ENCODE data around the gene IQSEC1.

The IQSEC1 gene

DNA sequence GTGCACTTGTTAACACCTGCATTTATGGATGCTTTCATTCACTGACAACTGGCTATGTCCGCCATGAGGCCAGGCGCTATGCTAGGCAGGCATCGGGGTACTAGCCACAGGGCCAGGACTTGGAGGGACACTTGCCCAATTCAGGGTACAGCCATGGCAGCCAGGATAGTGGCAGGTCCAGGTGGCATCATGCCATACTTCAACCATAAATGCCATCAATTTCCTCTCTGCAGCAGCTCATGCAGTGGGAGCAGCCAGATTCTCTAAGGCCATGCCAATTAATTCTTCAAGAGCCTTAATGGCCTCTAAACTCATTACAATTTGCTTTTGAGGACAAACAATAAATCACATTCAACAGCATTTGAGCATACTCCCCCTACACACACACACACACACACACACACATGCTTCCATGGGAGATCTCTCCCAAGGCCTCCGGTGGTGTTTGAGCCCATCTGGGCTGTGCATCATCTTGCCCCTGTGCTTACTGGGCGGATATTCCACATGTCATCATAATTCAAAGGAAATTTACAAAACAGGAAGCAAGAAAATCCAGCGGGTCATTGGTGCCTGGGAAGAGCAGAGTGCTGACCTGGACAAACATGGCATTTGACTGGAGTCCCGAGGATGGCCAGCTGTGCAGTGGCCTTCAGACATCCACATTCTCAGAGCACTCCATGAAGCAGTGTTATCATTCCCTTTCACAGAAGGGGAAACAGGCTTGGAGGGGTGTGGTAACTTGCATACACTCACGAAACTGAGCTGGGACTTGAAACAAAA, 109.1 kb downstream of the IQSEC1 start:
- no peak for DNase-seq

DNA sequence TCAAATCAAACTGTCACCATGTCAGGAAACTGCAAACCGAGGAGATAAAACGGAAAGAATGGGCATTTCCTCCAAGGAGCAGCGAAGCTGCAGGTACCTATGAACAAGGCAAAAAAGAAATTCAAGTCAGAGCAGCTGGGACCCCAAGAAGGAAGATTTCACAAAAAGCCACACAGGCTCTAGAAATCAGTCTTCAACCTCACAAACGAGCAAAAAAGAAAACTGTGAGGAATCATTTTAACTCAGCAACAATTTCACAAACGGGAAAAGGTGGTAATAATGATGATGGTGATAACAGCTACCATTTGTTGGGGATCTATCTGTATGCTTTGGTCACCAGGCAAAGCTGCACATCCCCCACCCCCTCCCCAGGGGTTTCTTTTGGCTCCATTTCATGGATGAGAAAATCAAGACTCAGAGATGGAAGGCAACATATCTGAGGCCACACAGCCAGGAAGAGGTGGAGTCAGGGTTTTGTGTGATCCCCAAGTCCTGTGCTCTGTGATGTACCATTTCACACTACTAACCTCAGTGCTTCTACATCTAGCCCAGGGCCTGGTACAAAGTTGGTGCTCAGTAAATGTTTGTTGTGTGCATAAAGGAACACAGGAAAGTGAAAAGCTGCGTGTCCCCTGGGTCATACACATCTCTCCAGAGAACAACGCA, 109.9 kb downstream of the IQSEC1 start:
- DNase-seq = no peak

DNA sequence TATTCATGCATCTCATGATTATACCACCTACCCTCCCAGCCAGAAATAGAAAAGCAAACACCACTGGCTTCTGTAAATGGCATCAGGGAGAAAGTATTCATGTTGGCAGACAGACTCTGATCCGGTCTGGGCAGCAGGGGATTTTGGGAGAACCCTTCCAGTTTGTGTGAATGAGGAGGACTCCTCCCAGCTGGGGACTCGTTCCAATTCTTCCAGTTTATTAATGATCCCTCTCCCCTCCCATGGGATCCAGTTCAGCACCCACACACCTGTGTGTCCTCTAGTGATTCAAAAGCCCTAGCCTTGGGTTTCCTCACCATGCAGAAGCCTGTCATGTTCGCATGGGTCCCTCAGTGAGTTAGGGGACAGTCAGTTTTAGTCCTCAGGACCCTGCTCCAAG, 110.9 kb downstream of the IQSEC1 start:
- DNase-seq = no peak

DNA sequence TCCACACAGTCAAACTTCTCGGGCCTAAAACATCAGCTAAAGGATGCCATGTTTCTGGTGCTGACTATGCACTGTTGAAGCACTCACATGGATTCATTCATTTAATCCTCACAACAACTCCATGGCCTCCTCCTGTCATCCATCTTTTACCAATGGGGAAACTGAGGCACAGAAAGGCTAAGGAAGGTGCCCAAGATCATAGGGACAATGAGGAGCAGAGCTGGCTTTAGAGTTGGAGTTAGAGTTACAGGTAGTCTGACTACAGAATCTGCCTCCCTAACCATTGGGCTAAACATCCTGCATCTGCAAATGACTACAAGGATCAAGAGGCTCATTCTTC, 111.6 kb downstream of the IQSEC1 start:
- no peak for DNase-seq

DNA sequence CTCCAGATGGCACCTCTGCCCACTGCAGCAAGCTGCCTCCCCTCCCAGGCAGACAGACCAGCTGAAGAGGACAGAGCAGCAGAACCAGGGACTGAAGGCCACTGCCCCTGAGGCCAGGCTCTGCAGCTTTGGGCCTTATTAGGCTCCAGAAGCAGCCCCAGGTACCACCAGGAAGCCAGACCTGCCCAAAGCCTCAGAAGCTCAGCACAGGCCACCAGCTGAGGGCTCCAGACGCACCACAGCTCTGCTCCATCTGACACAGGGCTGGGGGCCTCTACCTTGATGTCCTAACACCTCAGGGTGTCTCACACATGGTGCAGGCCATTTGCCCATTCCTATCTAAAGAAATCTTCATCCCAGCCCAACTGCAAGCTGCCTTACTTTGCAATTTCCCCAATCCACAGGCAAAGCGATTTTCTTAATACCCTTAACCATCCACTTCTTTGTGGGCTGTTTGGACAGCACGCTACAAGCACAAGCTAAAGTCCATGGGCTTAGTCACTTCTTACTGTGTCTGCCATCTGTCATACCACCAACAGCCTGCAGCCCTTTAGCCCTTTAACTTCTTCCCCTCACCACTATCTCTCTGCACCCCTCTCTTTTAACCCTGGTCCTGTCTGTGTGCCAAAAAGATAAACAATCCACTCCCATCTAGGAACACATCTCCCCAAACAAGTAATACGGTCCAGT, 112.1 kb downstream of the IQSEC1 start:
- DNase-seq = no peak

DNA sequence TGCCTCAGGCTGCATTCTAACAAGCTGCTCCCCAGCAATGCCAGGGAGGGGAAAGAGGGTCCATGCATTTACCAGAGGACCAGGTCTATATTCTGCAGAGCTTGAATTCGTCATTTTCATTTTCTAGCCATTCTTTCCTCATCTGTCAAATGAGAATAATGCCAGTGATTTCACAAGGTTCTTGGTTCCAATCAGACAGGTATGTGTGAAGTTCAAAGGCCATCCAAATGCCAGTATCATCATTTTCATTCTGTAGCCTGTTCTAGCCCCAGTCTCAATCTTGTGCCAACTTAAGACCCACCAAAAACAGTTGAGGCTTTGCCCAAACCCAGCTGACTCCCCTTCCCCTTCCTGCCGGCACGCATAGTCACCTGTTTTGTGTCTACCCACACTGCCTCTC, 112.7 kb downstream of the IQSEC1 start:
- DNase-seq = no peak

DNA sequence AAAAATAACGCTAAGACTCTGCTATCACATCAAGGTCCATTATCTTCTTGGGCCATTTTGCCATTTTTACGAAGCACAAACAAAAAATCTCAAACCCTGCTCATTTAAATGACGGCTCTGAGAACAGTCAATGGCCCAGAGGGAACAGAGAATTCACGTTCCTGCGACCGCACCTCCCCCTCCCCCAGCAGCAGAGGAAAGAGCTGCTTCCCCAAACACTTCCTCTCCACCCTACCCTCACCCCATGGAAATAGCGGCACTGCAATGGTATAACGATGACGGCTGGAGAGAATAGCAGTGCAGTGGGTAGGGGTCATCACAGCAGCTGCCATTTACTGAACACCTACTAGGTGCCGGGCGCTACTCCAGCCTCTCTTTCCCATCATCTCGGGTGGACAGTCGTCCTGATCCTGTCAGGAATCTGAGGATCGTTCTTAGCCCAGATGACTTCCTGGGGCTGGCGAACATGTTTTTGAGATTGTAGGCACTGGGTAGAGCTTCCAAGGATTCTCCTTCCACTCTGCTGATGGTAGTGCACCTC, 113.3 kb downstream of the IQSEC1 start:
- DNase-seq = peak; percentile 79

DNA sequence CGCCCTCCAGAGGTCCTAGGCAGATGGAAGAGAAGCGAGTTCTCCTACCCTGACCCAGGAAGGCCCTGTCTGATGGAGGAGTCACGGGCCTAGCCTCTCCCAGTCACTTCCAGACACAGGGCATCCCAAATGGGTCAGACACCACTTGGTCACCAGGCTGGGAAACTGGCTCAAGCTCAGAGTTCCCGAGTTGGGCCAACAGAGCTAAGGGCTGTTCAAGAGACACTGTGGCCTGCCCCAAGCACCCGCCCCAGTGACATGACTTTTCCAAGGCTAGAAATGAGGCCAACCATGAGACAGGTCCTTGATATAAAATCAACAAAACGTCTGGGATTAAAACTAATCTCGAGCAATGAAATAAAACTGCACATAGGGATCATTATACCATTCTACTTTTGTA, 113.8 kb downstream of the IQSEC1 start:
- no peak for DNase-seq

DNA sequence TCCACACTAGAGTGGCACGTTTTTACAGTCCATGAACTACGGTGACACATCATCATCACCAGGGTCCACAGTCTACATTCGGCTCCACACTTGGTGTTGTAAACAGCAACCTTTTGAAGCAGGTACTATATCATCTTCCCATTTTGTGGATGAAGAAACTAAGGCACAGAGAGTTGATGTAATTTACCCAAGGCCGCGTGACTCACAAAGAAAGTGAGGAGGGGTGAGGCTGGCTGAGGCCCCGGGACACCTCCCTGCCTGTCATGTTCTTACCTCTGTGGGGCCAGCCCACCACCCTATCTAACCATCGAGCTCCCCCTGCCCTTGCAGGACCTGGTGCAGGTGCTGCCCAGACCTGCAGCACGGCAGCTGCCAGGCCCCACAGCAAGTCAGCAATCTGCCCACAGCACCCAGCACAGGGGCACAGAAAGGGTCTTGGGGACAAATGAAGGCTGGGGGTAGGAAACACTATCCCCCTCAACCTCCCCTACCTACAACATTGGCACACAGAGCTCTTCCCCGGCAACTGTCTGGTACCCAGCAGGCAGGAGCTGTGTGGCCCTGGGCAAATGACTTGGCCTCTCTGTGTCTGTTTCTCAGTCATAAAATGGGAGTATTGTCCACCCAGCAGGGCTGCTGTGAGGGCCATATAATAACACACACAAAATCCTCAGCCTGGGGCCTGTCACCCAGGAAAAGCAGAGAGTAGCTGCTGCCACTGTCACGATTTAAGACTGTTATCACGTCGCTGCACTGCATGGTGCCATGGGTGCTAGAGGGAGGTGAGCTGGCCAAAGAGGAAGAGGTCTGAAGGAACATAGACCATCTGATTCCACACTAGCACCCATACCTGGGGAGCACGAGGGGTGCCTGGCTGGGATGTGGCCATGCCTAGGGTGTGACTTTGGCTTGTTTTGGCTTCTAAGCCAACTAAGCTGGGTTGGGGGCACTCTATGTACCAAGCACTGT, 115.1 kb downstream of the IQSEC1 start:
- no peak for DNase-seq

DNA sequence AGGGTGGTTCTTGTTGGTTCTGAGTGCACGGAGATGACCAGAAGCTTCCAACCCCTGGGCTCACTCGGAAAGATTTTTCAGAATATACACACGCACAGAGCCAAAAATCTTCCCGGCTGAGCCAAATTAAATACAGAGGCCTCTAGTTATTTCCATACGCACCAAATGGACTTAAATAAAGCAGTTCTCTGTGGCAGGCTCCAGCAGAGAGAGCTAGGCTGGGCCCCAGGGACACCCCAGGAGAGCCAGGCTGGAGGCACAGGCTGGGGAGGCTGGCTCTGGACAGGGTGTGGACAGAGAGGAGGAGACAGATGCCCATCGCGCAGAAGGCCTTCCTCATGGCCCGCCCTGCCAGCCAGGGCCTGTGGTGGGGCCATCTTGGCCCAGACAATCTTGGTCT, 115.9 kb downstream of the IQSEC1 start:
- no peak for DNase-seq

DNA sequence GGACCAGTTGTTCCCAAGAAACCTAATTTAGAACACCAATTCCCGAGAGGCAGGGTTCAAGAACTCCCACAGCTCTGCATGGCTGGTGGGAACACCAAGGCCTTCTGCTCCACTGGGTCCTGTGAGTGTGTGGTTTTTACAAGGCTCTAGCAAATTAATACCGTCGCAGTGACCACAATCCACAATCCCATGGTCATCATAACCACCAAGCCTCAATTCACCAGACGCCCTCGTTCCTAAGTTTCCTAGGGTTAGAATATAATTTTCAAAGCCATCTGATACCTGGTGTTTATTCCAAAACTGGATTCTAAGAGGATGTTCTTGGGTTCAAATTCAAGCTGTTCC, 116.9 kb downstream of the IQSEC1 start:
- no peak for DNase-seq

DNA sequence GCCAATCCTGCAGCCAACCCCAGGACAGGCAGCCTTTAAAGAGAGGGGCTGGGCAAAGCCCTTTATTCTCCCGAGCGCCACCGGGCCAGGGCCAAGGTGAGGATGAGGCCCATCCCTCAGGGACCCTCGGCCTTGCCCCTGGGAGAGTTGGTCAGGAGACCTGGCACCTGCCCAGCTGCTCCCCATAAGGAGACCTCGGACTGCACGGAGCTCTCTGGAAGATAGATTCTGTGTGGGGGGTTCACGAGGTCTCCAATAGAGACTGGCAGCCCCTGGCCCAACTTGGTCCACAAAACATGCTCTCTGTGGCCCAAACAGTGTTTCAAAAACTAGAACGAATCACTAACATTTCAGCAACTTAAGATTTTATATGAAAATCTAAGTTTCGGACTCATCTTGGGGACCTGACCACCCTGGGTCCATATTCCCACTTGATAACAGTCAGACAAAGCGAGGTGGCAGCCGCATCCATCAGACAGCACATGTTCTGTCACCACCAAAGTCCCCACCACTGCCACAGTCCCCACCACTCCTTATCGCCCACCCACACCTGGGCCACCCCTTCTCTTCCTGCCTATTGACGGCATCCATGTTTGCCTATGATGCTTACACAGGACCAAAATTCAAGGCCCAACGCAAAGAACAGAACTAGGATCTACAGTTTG, 117.4 kb downstream of the IQSEC1 start:
- no peak for DNase-seq

DNA sequence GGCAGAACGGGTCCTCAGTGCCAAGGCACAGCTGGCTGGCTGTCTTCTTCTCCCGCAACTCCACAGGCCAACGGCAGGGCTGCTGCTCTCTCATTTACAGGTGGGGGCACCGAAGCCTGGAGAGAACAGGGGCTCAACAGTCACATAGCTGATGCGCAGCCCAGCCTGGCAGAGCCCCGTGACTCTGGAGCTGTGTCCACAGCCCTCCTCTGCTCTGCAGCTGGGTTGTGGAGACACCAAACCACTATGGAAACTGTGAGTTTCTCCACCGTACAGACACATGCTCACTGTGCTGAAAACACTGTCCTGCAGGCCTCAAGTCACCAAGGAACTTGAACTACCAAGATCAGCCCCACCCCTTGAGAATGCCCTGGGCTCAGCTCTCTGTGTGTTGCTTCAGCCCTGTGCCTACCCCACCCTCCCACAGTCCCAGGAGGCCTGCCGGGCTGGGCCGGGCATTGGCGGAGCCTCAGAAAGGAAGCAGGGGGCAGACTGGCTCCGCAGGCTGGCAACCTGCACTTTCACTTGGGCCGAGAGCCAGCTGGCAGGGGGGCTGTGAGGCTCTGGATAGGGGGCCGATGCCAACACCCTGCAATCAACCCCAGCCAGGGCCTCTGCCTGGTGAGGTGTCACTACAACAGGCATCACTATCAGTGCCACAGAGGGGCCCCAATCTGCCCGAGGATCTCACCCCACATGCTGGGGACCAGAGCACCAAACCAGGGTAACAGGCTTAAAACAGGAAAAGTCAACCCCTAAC, 118.2 kb downstream of the IQSEC1 start:
- no peak for DNase-seq

DNA sequence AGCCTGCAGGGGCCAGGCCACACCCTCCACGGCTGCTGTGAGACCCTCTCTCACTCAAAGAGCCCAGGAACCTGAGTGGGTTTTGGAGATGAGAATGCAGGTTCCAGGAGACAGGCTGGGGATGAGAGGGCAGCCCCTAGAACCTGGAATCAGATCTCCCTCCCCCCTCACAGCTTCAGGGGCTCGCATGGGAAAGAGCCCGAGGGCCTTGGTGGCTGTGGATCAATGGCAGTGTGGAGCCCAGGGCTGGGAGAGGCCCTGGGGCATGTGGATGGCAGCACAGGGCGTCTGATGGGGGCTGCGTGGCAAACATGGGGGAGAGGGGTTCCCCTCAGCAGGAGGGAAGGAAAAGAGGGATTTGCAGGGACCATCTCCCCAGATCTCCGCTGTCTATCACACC, 119.0 kb downstream of the IQSEC1 start:
- DNase-seq = no peak

DNA sequence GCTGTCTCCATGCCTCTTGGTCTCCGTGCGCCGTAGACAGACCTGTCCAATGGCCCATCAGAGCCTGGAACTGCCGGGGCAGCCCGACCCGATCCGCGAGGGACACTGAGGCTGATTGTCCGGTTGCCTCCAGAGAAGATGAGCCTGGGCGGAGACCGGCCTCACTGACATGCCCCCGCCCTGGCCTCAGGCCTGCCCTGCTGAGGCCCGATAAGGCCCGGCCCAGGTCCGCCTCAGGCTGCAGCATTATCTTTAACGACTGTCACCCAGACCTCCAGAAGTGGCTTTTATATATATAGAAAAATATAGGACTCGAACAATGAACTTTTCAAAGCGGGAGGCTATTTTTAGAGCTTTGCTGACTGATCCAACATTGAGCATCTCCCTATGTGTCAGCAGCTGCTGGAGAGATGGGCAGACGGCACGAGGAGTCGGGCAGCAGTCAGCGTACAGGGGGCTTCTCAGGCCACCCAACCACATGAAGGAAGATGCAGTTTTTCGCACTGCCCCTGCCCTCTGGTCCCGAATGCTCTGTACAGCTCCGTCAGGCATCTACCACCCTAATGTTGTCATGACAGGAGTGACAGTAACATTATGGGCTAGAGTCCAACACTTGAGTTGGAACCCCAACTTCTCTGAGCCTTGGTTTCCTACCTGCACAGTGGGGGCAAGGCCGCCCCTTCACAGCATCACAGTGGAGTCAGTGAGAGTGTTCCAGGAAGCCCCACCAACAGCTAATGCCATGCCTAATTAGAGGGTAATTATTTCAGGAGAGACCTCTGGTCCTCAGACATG, 119.8 kb downstream of the IQSEC1 start:
- DNase-seq = no peak

DNA sequence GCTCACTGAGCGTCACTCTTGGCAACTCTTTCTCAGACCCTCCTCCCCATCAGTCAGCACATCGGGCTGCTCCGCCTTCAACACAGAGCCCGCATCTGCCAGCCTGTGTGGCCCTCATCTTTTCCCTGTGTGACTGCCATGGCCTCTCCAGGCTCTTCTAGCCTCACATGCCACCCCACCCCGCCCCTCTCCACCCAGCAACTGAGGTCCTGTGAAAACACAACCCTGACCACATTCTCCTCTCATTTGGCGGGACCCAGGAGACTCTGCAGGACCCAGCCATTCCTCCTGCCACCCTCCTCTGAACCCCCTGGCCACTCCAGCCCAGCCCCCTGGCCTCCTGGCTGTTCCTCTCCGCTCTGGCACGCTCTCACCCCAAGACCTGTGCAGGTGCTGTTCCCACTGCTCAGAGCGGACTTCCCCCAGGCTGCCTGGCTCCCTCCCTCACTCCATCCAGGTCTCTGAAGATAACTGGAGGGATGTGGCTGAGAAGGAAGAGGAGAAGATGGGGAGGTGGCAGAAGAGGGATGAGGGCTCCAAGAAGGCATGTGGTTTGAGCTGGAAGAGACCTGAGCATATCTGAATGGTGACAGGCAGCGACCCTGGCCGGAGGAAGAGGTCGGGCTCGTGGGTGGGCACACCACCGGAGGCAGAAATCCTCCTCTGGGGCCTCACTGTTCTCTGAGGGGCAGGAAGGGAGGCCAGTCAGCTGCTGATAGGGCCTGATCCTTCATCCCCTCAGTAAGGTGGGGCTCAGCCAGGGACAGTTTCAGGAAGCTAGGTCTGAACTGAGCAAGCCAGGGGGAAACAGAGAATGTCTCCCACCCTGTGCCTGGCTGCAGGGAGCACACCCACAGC, 120.7 kb downstream of the IQSEC1 start:
- DNase-seq = no peak

DNA sequence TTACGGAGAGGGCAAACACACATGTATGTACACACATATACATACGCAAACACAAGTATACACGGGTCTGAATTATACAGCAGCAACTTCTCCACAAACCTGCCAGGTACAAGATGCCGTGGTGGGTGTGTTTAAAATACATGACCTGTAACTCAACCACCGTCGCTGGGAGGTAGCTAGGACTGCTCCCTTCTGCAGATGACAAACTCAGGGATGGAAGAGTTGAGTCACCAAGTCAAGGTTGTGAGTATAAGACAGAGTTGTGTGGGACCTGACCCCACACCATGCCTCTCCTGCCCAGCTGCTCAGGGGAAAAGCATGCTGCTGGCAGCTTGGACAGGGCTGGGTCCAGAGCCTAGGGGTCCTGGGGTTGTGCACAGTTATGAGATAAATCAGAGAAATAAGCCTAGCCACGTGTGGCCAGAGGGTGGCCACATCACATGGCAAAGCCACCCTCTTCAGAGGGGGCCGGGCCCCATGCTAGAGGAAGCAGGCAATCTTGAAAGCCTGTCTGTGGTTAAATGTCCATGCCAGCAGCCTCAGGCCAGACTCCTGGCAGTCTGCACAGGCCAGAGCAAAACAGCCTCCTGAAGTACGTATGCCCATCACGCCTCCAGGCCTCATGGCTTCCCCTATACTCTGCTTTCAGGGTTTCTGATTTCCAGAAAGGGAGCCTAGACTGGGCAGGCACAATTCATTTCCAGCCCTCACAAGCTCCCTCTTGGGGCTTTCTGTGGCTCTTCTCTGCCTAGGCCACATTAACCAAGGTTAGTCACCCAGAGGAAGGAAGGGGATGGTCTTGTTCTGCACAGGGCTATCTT, 124.1 kb downstream of the IQSEC1 start:
- DNase-seq = peak; percentile 37

DNA sequence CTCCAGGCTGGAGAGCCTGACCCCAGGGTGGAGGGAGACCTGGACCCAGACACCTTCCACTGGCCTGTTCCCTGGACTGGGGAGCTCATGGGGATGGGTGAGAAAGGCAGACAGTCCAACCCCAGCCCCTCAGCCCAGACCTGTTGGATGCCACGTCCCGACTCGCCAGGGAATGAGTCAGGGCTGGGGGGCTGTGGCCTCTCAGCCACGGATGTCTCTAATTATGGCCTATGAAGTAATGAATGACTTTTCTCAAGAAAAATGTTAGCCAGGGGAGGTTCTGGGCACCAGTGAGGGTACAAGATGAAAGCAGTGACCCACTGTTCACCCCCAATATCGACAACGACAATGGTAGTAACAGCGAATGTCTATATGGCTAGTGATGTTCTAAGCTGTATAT, 124.9 kb downstream of the IQSEC1 start:
- DNase-seq = no peak
